GM18868 (cell line): ENCODE measurements around the gene SBK1.

Experiments
- ATAC-seq: cut with Tn5 transposase; IDR thresholded peaks from one replicate; pipeline ENCODE4 v1.9.1; 2021; ENCODE audit warnings: mild to moderate bottlenecking, moderate library complexity; ENCODE audit not compliant: unreplicated experiment

Gene SBK1

DNA sequence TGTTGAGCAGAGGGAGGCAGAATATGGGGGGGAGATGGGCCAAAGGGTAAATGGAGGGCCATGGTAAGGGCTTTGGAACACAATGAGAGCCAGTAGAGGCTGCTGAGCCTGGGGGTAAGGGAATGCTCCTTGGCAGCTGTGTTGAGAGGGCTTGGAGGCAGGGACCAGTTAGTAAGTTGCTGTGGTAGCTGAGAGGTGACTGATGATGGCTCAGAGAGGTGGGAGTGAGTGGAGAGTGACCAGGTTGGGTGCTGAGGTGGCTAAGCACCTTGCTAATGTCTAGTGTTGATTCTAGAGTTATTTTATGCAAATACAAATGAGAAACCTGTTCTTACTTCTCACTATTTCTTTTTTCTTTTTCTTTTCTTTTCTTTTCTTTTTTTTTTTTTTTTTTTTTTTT, 10.8 kb downstream of the SBK1 start:
- no peak for ATAC-seq

DNA sequence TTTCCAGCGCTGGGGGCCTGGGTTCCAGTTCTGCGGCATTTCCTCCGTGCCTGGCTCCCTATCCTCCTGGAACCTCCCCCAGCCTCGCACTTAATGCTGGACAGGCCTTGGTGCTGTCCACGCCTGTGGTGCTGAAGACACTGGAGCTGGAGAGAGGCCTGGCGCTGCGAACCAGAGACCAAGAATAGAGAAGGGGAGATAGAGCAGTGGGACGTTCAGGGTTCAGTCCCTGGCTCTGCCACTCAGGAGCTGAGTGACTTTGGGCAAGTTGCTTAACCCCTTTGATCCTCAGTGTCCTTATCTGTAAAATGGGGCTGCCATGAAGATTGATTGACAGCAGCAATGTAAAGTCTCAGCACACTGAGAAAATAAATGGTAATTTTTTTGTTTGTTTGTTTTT, 11.9 kb downstream of the SBK1 start:
- ATAC-seq, result no peak

DNA sequence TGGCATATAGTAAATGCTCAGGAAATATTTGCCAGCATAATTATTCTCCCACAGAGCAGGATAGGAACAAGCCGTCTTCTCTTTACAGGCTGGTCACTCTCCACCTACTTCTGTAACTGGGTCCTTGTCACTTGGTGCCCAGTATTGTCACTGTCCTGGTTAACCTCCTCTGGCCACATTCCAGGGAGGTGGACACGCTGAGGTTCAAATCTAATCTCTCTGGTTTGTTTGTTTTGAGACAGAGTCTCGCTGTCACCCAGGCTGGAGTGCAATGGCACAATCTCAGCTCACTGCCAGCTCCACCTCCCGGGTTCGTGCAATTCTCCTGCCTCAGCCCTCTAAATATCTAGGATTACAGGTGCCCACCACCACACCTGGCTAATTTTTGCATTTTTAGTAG, 15.6 kb downstream of the SBK1 start:
- no peak for ATAC-seq

DNA sequence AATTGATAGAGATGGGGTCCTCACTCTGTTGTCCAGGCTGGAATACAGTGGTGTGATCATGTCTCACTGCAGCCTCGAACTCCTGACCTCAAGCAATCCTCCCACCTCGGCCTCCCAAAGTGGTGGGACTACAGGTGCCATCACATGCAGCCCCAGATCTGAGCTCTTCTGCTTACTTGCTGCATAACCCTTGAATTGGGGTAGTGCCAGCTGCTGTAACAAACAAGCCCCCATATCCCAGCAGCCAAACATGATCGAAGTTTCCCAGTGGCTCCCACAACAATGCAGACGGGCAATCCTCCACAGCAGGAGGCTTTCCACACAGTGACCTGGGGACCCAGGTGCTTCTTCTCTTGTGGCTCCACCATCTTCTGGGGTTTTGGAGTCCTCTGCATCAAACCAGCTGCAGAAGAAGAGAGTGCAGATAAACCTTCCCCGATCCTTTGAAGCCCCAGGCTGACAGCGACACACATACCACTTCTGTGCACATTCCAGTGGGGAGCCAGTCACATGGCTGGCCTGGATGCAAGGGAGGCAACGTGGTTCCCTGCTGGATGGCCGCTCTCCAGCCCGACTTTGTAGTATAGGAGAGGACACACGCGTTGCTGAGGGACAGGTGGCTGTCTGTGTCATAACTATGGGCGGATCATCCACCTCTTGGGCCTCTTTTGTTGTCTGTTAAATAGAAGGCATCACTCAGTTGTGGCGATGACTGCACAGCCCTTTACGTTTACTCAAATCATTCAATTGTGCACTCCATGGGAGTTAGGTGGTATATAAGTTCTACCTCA, 16.7 kb downstream of the SBK1 start:
- no peak for ATAC-seq

DNA sequence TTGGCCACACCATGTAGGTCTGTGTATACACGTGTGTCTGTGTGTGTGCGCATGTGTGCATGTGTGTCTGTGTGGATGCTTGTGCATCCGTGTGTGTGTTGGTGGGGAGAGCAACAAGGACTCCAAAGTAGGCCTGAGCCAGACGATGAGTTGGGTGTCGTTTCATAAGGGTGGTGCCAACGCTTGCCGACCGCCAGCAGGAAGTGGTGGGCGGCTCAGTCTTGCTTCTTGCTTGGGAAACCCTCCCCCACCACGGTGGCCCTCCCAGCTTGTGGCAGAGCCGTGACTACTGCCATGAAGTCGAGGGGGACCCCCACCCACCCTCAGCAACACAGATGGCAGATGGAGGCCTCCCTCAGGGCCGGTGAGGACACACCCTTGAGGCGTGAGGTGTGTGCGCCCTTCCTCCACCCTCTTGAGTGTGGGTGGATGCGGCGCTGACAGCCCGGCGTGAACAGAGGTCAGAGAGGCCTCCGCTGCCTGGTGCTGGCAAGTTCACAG, 17.5 kb downstream of the SBK1 start:
- ATAC-seq, result no peak

DNA sequence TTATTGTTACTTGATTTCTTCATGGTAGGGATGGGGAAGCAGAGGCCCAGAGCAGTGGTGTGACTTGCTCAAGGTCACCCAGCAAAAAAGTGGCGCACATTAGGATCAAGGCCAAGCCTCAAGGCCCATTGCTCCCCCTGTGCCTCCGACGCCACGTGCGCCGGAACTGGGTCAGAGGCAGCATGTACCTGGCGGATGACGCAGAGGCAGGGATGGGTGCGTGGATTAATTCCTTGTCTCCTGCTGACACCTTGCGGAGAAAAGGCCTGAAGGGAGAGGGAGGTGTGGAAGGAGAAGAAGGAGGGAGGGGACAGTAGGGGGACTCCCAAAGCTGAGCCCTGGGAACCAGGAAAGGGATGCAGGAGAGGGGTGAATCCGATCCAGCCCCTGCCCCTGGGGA, 18.5 kb downstream of the SBK1 start:
- no peak for ATAC-seq

DNA sequence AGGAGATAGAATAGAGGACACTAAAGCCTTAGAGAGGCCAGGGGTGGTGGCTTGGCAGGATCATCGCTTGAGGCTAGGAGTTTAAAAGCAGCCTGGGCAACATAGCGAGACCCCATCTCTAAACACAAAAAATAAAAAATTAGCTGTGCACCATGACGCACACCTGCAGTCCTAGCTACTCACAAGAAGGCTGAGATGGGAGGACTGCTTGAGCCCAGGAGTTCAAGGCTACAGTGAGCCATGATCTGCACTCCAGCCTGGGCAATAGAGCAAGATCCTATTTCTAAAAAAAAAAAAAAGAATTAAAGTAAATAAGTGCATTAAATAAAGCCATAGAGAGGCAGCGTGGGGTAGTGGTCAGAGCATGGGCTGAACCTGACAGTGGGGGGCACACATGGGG, 19.1 kb downstream of the SBK1 start:
- ATAC-seq, result no peak

DNA sequence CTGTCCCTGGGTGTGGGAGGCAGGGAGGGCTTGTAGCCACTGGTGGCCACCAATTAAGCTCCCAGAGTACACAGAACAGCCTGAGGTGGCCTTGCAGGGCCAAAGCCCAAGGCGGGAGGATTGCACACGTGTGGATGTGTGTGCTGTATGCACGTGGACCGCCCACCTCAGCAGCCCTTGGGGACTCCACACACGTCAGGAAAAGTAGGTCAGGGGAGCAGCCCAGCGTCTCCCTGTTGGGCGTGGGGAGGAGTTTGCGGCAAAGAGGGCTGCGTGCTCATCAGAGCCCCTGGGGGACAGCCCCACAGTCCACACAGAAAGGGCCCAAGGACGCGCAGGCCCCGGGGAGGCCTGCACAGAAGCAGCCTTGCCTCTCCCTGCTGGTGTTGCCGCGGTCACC, 19.6 kb downstream of the SBK1 start:
- ATAC-seq, result no peak

DNA sequence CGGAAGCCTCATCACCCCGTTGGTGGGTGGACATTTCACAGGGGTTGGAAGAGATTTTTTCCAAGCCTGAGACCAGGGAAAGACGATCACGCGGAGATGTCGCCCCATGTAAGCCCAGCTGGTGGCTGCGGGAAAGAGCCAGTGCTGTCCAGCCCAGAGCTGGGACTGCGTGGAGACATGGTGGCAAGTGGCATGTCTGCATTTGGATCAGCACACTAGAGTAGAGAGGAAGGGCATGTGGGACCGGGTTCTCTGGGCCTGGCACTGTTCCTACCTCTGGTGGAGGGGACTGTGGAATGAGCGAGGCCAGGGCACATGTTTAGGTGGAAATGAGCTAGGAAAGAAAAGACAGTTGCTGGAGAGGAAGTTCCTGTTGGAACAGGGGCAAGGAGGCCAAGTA, 20.0 kb downstream of the SBK1 start:
- no peak for ATAC-seq

DNA sequence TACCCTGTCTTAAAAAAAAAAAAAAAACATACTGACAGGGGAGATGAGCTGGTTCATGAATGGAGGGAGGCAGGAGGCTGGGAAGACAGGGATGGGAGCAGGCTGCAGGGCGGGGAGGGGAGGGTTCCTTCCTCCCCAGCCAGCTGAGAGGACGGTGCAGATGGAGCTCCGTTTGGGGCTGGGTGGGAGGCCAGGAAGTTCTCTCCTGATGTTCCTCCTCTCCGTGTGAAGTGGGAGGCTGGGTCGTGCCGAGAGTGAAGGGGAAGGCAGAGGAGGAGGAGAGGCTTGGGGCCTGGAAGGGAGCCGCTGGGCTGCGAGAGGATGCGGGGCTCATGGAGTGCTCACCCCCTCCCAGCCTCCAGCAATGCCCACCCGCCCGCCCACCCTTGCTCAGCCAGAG, 21.3 kb downstream of the SBK1 start:
- no peak for ATAC-seq

DNA sequence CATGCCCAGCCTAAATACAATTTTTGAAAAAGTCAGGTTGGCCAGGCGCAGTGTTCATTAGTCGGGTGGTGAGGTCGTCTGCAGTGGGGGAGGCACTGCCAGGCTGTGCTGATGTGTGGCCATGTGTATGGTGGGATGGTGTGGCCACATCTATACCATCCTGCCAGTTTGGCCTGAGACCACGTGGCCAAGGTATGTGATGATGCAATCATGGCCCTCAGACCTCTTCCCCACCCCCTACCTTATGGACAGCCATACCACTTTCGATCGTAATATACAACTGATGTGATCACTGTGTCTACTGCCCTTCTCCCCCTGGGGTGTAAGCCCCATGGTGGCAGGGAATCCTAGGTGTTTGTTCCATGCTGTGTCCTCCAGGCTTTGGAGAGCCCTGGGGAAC, 23.7 kb downstream of the SBK1 start:
- ATAC-seq, result no peak

DNA sequence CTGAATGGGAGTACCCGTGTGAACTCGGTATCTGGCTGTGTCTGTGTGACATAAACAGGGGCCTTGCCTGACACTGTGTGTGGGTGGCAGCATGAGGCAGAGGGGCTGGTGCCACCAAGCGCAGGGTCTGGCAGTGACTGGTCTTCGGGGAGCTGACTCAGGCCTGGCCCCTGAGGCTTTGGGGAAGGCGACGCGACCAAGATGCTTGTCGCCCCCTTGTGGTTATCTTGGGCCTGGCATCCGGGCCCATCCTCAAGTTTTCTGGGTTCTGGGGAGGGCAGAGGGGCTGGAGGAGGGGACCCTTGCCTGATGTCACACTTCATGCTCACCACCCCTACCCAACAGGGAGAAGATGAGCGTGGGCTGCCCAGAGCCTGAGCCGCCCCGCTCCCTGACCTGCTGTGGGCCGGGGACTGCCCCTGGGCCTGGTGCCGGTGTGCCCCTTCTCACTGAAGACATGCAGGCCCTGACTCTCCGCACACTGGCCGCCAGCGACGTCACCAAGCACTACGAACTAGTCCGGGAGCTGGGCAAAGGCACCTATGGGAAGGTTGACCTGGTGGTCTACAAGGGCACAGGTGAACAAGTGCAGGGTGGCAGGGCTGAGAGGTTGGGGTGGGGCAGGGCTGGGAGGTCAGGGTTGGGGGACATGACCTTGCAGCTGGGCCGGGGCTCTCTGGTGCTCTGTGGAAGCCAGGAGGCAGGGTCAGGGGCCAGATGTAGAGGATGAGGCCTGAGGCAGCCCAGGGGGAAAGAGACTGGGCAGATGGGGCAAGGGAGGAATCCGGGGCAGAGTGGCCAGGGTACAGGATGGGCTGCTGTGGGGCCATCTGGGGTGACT, 24.9 kb downstream of the SBK1 start:
- no peak for ATAC-seq

DNA sequence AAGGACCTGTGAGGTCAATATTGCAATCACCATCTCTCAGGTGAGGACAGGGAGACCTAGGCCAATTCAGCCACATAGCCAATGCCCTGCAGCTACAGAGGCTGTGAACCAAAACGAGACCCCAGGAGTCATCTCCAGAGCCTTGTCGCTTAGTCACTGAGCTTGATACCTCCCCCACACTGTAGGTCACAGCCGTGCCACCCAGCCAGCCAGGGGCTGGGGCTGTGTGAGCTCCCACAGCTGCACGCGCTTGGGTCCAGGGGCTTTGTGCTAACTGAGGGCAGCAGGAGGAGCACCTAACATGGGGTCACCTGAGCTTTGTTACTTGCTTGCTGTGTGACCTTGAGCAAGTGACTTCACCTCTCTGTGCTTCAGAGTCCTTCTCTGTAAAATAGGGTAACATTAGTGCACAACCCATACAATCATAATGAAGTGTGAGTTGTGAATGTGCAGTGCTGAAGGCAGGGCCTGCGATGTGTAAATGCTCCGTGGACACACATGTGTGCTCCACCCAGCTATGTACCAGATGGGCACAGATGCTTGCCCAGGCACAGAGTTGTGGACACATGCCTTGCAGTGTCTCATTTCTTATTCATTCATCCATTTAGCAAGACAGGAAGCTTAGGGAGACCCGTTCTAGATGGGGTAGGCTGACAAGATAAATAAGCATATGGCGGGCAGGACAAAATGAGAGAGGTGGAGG, 25.9 kb downstream of the SBK1 start:
- ATAC-seq, result no peak

DNA sequence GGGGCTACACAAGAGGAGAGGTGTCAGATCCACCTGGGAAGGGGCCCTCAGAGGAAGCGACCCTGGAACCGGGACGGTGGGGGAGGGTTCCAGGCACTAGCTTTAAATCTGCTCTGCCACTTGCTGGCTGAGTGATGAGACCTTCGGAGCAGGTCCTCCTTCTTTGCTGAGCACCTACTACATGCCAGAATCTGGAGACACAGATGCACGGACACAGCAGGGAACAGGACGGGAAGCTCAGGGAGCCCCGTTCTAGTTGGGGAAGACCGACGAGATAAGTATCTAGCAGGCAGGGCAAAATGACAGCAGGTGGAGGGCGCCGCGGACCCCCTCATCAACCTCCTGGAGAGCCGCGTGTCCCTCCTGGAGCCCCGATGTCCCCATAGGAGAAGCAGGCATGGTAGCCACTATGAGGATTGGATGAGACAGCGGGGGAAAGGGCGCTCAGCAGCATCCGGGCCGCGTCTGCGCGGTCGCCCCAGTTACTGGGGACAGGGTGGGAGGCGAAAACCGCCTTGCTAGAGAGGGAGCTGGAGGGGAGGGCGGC, 27.2 kb downstream of the SBK1 start:
- no peak for ATAC-seq

DNA sequence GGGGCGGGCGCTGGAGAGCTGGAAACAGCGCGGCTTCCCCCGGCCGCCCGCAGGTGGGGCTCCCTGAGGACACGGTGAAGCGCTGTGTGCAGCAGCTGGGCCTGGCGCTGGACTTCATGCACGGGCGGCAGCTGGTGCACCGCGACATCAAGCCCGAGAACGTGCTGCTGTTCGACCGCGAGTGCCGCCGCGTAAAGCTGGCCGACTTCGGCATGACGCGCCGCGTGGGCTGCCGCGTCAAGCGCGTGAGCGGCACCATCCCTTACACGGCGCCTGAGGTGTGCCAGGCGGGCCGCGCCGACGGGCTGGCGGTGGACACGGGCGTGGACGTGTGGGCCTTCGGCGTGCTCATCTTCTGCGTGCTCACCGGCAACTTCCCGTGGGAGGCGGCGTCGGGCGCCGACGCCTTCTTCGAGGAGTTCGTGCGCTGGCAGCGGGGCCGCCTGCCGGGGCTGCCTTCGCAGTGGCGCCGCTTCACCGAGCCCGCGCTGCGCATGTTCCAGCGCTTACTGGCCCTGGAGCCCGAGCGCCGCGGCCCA, 27.8 kb downstream of the SBK1 start:
- ATAC-seq, result no peak

DNA sequence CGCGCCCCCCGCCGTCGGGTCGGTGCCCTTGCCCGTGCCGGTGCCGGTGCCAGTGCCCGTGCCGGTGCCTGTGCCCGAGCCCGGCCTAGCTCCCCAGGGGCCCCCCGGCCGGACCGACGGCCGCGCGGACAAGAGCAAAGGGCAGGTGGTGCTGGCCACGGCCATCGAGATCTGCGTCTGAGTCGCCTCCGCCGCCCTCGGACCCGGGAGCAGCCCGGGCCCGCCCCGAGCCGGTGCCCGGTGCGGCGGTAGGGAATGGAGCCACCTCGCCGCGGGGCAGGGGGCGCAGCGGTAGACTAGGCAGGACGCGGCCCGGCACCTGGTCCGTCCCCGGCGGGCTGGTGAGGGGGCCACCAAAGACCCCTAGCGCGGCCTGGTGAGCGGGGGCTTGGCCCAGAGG, 28.4 kb downstream of the SBK1 start:
- ATAC-seq, result no peak

DNA sequence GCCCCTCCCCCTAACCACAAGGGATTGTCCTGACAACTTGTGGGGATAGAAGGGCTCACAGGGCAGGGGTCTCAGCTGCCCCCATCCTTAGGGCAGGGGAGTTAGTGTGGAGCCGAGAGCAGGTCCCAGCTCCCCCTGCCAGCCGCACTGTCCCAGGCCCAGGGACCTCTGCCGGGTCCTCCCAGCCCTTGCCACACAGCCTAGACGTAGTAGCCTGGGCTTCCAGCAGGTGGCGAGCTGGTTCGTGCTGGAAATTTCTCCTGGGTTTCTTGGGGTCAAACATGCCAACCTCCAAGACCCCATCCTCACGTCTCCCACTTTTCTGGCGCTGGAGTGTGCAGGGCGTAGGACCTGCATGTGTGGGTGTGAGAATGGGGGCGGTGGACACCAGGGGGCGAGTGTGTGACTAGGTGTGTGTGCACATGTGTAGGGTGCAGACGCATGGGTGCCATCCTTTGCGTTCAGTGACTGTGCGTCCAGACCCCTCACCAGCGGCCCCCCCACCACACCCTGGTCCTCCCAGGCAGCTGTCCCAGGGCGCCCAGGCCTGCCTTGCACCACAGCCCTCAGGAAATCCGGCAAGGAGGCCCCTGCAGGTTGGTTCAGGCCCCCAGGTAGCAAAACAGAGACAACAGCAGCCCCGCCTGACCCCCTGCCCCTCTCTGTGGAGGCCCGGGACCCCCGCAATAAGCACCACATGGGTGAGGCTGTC, 29.5 kb downstream of the SBK1 start:
- no peak for ATAC-seq

DNA sequence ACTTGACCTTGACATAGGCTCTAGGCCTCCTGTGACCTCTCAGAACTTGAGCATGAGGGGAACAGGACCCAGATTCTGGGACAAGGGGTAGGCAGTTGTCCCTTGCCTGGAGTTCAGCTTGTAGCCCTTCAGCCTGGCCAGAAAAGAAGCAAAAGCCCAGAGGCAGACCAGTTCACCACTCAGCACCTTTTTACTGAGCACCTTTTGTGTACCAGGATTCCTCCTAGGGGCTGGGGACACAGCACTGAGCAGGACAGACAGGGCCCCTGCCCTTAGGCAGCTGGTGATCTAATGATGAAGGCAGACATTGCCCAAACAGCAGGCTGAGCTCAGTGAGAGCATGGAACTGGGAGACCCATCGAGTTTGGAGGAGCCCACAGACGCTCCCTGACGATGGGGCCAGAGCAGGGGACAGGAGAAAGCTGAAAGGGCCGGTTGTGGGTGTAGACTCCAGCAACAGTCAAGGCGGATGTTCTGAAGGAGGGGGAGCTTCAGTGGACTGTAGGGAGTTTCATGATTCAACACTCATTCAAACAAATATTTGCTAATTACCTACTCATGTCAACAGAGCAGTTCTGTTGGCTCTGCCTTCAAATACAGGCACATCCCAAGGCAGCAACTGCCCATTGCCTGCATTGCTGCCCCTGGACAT, 32.0 kb downstream of the SBK1 start:
- ATAC-seq, result no peak

DNA sequence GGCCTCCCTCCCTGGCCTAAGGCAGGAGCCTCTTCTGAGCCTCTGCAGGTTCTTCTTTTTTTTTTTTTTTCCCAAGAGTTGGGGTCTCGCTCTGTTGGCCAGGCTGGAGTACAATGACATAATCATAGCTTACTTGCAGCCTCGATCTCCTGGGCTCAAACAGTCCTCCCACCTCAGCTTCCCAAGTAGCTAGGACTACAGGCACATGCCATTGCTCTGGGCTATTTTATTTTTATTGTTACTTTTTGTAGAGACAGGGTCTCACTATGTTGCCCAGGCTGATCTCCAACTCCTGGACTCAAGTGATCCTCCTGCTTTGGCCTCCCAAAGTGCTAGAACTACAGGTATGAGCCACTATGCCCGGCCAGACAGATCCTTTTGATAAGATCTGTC, 32.6 kb downstream of the SBK1 start:
- ATAC-seq, result no peak
